ENCODE measurements around the gene LOXL1.

The LOXL1 gene

DNA sequence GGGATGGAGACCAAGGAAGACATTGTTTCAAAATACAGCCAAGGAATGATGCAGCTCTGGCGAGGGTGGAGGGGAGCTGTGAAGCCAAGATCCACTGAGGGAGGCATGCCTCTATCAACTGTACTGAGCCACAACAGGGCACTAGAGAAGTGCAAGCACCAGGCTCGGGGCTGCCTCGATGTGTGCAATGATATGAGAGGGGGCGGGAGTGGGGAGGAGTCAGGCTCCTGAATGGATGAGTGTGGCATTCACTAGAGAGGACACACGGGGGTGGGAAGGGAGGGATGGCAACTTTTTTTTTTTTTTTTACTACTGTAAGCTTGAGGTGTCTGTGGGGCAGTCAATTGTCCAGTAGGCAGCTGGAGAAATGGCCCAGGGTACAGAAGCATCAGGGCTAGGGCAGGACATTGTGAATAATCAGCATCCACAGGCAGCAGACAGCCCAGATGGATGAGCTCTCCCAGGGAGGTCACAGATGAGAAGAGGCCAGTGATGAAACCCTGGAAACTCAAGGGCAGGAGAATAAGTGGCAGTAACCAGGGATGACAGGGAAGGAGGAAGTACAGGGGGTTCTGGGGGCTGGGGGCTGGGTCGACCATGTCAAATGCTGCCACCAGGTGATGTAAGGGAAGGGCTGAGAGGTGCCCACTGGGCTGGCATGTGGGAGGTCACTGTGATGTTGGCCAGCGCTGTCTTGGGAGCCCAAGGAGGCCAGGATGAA is 60.0 kb downstream of the LOXL1 start:
- H3F3A ChIP-seq (ENCODE audit: insufficient read depth, low read length) = no peaks in the 10 kb centered on the region
- H4K20me1 ChIP-seq (ENCODE audit: insufficient read depth, low read length) = no peaks in the 10 kb centered on the region
- no peak for TF ChIP-seq EZH2 (IDR thresholded peaks at IDR 0.05; ENCODE audit: borderline replicate concordance, low read length)
- TF ChIP-seq, protein P1, sequence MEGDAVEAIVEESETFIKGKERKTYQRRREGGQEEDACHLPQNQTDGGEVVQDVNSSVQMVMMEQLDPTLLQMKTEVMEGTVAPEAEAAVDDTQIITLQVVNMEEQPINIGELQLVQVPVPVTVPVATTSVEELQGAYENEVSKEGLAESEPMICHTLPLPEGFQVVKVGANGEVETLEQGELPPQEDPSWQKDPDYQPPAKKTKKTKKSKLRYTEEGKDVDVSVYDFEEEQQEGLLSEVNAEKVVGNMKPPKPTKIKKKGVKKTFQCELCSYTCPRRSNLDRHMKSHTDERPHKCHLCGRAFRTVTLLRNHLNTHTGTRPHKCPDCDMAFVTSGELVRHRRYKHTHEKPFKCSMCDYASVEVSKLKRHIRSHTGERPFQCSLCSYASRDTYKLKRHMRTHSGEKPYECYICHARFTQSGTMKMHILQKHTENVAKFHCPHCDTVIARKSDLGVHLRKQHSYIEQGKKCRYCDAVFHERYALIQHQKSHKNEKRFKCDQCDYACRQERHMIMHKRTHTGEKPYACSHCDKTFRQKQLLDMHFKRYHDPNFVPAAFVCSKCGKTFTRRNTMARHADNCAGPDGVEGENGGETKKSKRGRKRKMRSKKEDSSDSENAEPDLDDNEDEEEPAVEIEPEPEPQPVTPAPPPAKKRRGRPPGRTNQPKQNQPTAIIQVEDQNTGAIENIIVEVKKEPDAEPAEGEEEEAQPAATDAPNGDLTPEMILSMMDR (IDR thresholded peaks at IDR 0.05; ENCODE audit: low read length) = no peak
- H3K9me3 ChIP-seq (ENCODE audit: low read length) = no peaks in the 10 kb centered on the region
- H3K4me3 ChIP-seq (ENCODE audit: low read depth, low read length, poor library complexity, severe bottlenecking) = no peak overlapping the region
- peaks cover 11% of the 10 kb centered on the region for H3K4me1 ChIP-seq (ENCODE audit: insufficient read depth, low read length, severe bottlenecking)
- H3K9me2 ChIP-seq (ENCODE audit: low read depth, low read length) = no peaks in the 10 kb centered on the region
- no peaks in the 10 kb centered on the region for H3K79me2 ChIP-seq (ENCODE audit: insufficient read depth, low read length)
- no peak overlapping the region for H3K27ac ChIP-seq (ENCODE audit: low read depth, low read length, poor library complexity, severe bottlenecking)
- no peak overlapping the region for H3K9ac ChIP-seq (ENCODE audit: low read length)
- no peak overlapping the region for H2AFZ ChIP-seq (ENCODE audit: low read length)
- H3K27me3 ChIP-seq (ENCODE audit: insufficient read depth, low read length) = no peaks in the 10 kb centered on the region
- H3K4me2 ChIP-seq (ENCODE audit: low read length) = no peak overlapping the region
- peaks cover 6% of the 10 kb centered on the region; the same call in 1 of the 2 replicates for H3K36me3 ChIP-seq (ENCODE audit: insufficient read depth, low read length)

DNA sequence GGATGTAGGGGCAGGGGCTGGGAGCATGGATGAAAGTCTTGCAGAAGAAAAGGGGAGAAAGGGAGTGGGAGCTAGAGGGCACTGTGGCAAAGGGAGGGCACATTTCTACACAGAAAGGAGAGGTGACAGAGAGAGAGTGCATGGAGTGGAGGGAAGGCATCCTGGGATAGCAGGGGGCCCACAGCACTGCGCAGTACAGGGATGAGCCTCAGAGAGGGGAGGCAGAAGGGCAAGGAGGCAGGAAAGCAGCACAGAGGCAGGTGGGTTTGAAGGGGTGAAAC is 60.5 kb downstream of the LOXL1 start:
- Histone ChIP-seq H3K27ac (ENCODE audit: low read depth, low read length, poor library complexity, severe bottlenecking) (no peak overlapping the region), H3K4me1 (ENCODE audit: insufficient read depth, low read length, severe bottlenecking) (peaks cover 16% of the 10 kb centered on the region), H3K79me2 (ENCODE audit: insufficient read depth, low read length) (no peaks in the 10 kb centered on the region), H3K9me2 (ENCODE audit: low read depth, low read length) (no peaks in the 10 kb centered on the region), H2AFZ (ENCODE audit: low read length) (no peak overlapping the region), H3F3A (ENCODE audit: insufficient read depth, low read length) (no peaks in the 10 kb centered on the region), H3K4me3 (ENCODE audit: low read depth, low read length, poor library complexity, severe bottlenecking) (no peak overlapping the region), H4K20me1 (ENCODE audit: insufficient read depth, low read length) (no peaks in the 10 kb centered on the region), H3K9me3 (ENCODE audit: low read length) (no peaks in the 10 kb centered on the region), H3K27me3 (ENCODE audit: insufficient read depth, low read length) (no peaks in the 10 kb centered on the region), H3K36me3 (ENCODE audit: insufficient read depth, low read length) (peaks cover 6% of the 10 kb centered on the region; the same call in 1 of the 2 replicates), H3K9ac (ENCODE audit: low read length) (no peak overlapping the region), H3K4me2 (ENCODE audit: low read length) (no peak overlapping the region)
- TF ChIP-seq, protein P1 (IDR thresholded peaks at IDR 0.05; ENCODE audit: low read length) = no peak
- no peak for TF ChIP-seq EZH2 (IDR thresholded peaks at IDR 0.05; ENCODE audit: borderline replicate concordance, low read length)

DNA sequence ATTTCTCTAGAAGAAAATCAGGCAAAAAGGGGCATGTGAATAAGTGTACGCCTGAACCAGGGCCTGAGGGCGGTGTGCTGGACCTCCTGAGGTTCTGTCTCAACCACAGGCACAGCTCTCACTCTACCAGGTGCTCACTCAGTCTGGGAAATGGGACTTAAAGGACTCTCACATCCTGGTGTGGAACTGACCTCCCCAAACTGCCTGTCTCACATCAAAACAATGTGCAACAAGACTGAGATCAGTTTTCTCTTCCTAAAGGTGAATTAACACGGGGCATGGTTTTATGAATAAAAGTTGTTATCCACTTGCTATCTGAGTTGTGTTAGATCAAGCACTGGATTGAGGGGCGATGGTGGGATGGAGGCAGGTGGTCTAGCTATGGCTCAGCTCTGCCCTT is 61.0 kb downstream of the LOXL1 start:
- H3K79me2 ChIP-seq (ENCODE audit: insufficient read depth, low read length) = no peaks in the 10 kb centered on the region
- H3K4me3 ChIP-seq (ENCODE audit: low read depth, low read length, poor library complexity, severe bottlenecking) = no peak overlapping the region
- TF ChIP-seq, protein P1 (IDR thresholded peaks at IDR 0.05; ENCODE audit: low read length) = no peak
- TF ChIP-seq EZH2 (IDR thresholded peaks at IDR 0.05; ENCODE audit: borderline replicate concordance, low read length) = no peak
- no peaks in the 10 kb centered on the region for H3F3A ChIP-seq (ENCODE audit: insufficient read depth, low read length)
- no peaks in the 10 kb centered on the region for H3K27me3 ChIP-seq (ENCODE audit: insufficient read depth, low read length)
- H3K27ac ChIP-seq (ENCODE audit: low read depth, low read length, poor library complexity, severe bottlenecking) = no peak overlapping the region
- H4K20me1 ChIP-seq (ENCODE audit: insufficient read depth, low read length) = no peaks in the 10 kb centered on the region
- H3K9me3 ChIP-seq (ENCODE audit: low read length) = no peaks in the 10 kb centered on the region
- no peak overlapping the region for H3K9ac ChIP-seq (ENCODE audit: low read length)
- H3K4me1 ChIP-seq (ENCODE audit: insufficient read depth, low read length, severe bottlenecking) = peaks cover 16% of the 10 kb centered on the region
- H3K36me3 ChIP-seq (ENCODE audit: insufficient read depth, low read length) = peaks cover 6% of the 10 kb centered on the region; the same call in 1 of the 2 replicates
- H2AFZ ChIP-seq (ENCODE audit: low read length) = no peak overlapping the region
- H3K9me2 ChIP-seq (ENCODE audit: low read depth, low read length) = no peaks in the 10 kb centered on the region
- no peak overlapping the region for H3K4me2 ChIP-seq (ENCODE audit: low read length)
